Esophagus squamous epithelium (tissue), 5 donors: ENCODE measurements around the gene UNCX. TPM values are rescaled to one million over a fixed set of nuclear protein-coding genes. Genes with fewer than 3 reads are reported as not detected.

Source experiments
- DNase-seq: peaks from one replicate; lab custom pipeline; 2025; lab: John Stamatoyannopoulos, UW
- H3K27ac ChIP-seq, 4 donors: fragments of 200-600 bp; sonication (generic); one replicate each; pipeline ENCODE4 v1.5.1; 2016 to 2019; ENCODE audit warnings: mild to moderate bottlenecking in 1 of 4
- H3K27me3 ChIP-seq, 4 donors: fragments of 200-600 bp; sonication (generic); 1 replicate in 3 of 4; 2 replicates in 1 of 4; pipeline versions ENCODE4 v1.5.1 to v1.6.0; 2017 to 2021; ENCODE audit warnings: antibody characterized with exemption in 1 of 4
- H3K36me3 ChIP-seq, 3 donors: fragments of 200-600 bp; sonication (generic); one replicate each; pipeline ENCODE4 v1.5.1; 2016 to 2019
- H3K4me1 ChIP-seq, 3 donors: fragments of 200-600 bp; sonication (generic); one replicate each; pipeline ENCODE4 v1.5.1; 2017 to 2019
- H3K4me3 ChIP-seq, 4 donors: fragments of 200-600 bp; sonication (generic); 1 replicate in 3 of 4; 2 replicates in 1 of 4; pipeline ENCODE4 v1.5.1; 2016 to 2019; ENCODE audit warnings: mild to moderate bottlenecking in 2 of 4, moderate library complexity in 1 of 4
- H3K9me3 ChIP-seq, 3 donors: fragments of 200-600 bp; sonication (generic); one replicate each; pipeline ENCODE4 v1.5.1; 2016 to 2019
- CTCF ChIP-seq, 6 experiments: fragments of 450-650 bp in 4 of 6; fragments of 200-600 bp in 2 of 6; sonication (generic) in 2 of 6; IDR thresholded peaks; one replicate each; pipeline ENCODE4 v1.5.1; 2016 to 2019; ENCODE audit warnings: antibody characterized with exemption in 6 of 6, mild to moderate bottlenecking in 4 of 6, moderate library complexity in 4 of 6
- POLR2A ChIP-seq, 4 donors: fragments of 450-650 bp; IDR thresholded peaks; one replicate each; pipeline ENCODE4 v1.6.1; 2017; ENCODE audit warnings: antibody characterized with exemption in 4 of 4, mild to moderate bottlenecking in 4 of 4, moderate library complexity in 3 of 4
- WGBS, 2 donors: methylation state at CpG; one replicate each; pipeline ENCODE4 v1.1.5; 2018; 5-methylcytosine and 5-hydroxymethylcytosine counted together
- intact Hi-C: fragments of 100-400 bp; cut with DNase I; formaldehyde crosslinking; loops from one replicate; pipeline ENCODE4 v1.15.0; 2022
- total RNA-seq, 4 donors: library from RNA; depleted of rRNA; stranded (reverse); fragments of >200 nt; gene quantifications; one replicate each; pipeline ENCODE4 v1.1.0, GENCODE V29; 2016
- donor health status: DM: yes; HTN: yes; CAD: no.

Gene UNCX
- total RNA-seq, 4 donors from 2014 or later: not detected

GRCh38 chr7:1229202-1229947 is 3.3 kb upstream of the UNCX start:
- TF ChIP-seq POLR2A (IDR thresholded peaks at IDR 0.05) (no peak), CTCF (IDR thresholded peaks at IDR 0.05) (no peak)
- Histone ChIP-seq H3K27me3 (peaks cover 42 to 100% (median 77%) of the 10 kb centered on the region in 4 donors), H3K36me3 (no peaks in the 10 kb centered on the region), H3K4me1 (peaks cover 2 to 44% (median 3%) of the 10 kb centered on the region in 3 donors), H3K27ac (no peak overlapping the region), H3K4me3 (no peak overlapping the region), H3K9me3 (no peaks in the 10 kb centered on the region)
- WGBS, 2 donors: 21 to 40% methylated on average over 6 to 19 of the region's 64 CpGs
- intact Hi-C loops: loop anchor here (10.0 kb wide), 1 partner anchor 245 kb away; no protein-coding TSS in a partner anchor
- no peak for DNase-seq

GRCh38 chr7:1229956-1230355 is 2.7 kb upstream of the UNCX start:
- WGBS, 2 donors: 0 to 2% methylated on average over 7 to 11 of the region's 37 CpGs
- Histone ChIP-seq H3K4me3 (no peak overlapping the region), H3K9me3 (no peaks in the 10 kb centered on the region), H3K36me3 (no peaks in the 10 kb centered on the region), H3K27ac (no peak overlapping the region), H3K4me1 (peaks cover 0 to 42% (median 0%) of the 10 kb centered on the region in 3 donors), H3K27me3 (peaks cover 42 to 100% (median 75%) of the 10 kb centered on the region in 4 donors)
- intact Hi-C loops: loop anchor here (10.0 kb wide), 1 partner anchor 245 kb away; no protein-coding TSS in a partner anchor
- DNase-seq: no peak
- TF ChIP-seq POLR2A (IDR thresholded peaks at IDR 0.05): no peak
- no peak for TF ChIP-seq CTCF (IDR thresholded peaks at IDR 0.05)

- Histone ChIP-seq H3K36me3 (no peaks in the 10 kb centered on the region), H3K9me3 (no peaks in the 10 kb centered on the region), H3K4me1 (peaks cover 2 to 42% (median 4%) of the 10 kb centered on the region in 3 donors), H3K4me3 (no peak overlapping the region), H3K27ac (no peak overlapping the region), H3K27me3 (peaks cover 42 to 100% (median 76%) of the 10 kb centered on the region in 4 donors)
- DNase-seq: no peak
- TF ChIP-seq CTCF (IDR thresholded peaks at IDR 0.05): no peak
- no peak for TF ChIP-seq POLR2A (IDR thresholded peaks at IDR 0.05)
- intact Hi-C loops: no loop called here
- WGBS, 2 donors: 14 to 21% methylated on average over 43 to 49 of the region's 64 CpGs
Observed at GRCh38 chr7:1230411-1231213, 2.1 kb upstream of the UNCX start.

GRCh38 chr7:1231214-1232102 is 1.2 kb upstream of the UNCX start:
- H3K27ac ChIP-seq: no peak overlapping the region
- TF ChIP-seq POLR2A (IDR thresholded peaks at IDR 0.05): no peak
- no peak for TF ChIP-seq CTCF (IDR thresholded peaks at IDR 0.05)
- no peaks in the 10 kb centered on the region for H3K36me3 ChIP-seq
- WGBS, 2 donors: 5 to 10% methylated on average over 13 to 16 of the region's 40 CpGs
- no peak overlapping the region for H3K4me3 ChIP-seq
- H3K27me3 ChIP-seq: peaks cover 35 to 100% (median 71%) of the 10 kb centered on the region in 4 donors
- H3K4me1 ChIP-seq: peaks cover 5 to 46% (median 11%) of the 10 kb centered on the region in 3 donors
- no peak for DNase-seq
- intact Hi-C loops: no loop called here
- H3K9me3 ChIP-seq: no peaks in the 10 kb centered on the region
